Hepatocyte (in vitro differentiated cells): ENCODE data around the gene ARHGDIG.

Experiments
- EZH2 ChIP-seq: fragments of 200-600 bp; sonication (generic); IDR thresholded peaks from 2 replicates; pipeline ENCODE4 v1.6.1; 2016; ENCODE audit warnings: antibody characterized with exemption, mild to moderate bottlenecking, borderline replicate concordance
- EZH2phosphoT487 ChIP-seq: fragments of 200-600 bp; sonication (generic); IDR thresholded peaks from one replicate; pipeline ENCODE4 v1.6.1; 2018; ENCODE audit warnings: antibody characterized with exemption, mild to moderate bottlenecking, low read depth, moderate library complexity; ENCODE audit not compliant: unreplicated experiment, severe bottlenecking
- TF ChIP-seq, protein P1 (sequence below): fragments of 200-600 bp; sonication (generic); IDR thresholded peaks from 2 replicates; pipeline ENCODE4 v1.5.1; 2016; ENCODE audit warnings: antibody characterized with exemption, mild to moderate bottlenecking; ENCODE audit not compliant: poor library complexity

DNA sequence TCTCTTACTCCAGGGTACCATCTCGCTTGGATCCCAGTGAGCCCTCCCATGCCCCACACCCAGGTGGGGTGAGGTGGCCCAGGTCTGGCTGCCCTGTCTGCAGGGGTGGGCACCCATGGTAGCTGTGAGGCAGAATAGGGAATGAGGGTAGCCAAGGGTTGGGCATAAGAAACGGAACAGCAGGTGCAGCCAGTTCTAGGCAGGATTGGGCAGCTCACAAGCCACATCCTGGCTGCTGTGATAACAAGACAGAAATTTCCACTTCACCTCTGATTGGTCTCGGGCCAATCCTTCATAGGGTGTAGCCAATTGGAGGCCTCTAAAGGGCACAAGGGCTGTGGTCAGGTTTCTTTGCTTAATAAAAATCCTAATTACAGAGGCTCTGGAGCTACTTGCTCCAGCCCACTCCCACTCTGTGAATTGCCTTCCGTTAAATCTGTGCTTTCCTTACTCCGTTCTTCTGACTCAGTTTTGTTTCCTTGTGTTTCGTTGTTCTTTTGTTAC, 1.5 kb upstream of the ARHGDIG start:
- TF ChIP-seq, protein P1, sequence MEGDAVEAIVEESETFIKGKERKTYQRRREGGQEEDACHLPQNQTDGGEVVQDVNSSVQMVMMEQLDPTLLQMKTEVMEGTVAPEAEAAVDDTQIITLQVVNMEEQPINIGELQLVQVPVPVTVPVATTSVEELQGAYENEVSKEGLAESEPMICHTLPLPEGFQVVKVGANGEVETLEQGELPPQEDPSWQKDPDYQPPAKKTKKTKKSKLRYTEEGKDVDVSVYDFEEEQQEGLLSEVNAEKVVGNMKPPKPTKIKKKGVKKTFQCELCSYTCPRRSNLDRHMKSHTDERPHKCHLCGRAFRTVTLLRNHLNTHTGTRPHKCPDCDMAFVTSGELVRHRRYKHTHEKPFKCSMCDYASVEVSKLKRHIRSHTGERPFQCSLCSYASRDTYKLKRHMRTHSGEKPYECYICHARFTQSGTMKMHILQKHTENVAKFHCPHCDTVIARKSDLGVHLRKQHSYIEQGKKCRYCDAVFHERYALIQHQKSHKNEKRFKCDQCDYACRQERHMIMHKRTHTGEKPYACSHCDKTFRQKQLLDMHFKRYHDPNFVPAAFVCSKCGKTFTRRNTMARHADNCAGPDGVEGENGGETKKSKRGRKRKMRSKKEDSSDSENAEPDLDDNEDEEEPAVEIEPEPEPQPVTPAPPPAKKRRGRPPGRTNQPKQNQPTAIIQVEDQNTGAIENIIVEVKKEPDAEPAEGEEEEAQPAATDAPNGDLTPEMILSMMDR = no peak
- no peak for TF ChIP-seq EZH2
- TF ChIP-seq EZH2phosphoT487 = no peak
